NB4 (cell line): ENCODE measurements around the gene VAV2.

Source experiments
- CTCF ChIP-seq: IDR thresholded peaks from one replicate; pipeline ENCODE4 v1.5.1; 2012; ENCODE audit warnings: low read depth, low read length
- POLR2A ChIP-seq: IDR thresholded peaks from 2 replicates; pipeline ENCODE4 v1.6.1; 2011; ENCODE audit warnings: mild to moderate bottlenecking; ENCODE audit not compliant: insufficient read length; ENCODE audit errors: extremely low read depth

GRCh38 chr9:133928248-133928764 is 63.8 kb downstream of the VAV2 start:
- TF ChIP-seq CTCF (no peak), POLR2A (no peak)
